SK-N-MC (cell line): ENCODE results near the gene CABP2.

Experiments used
- DNase-seq: peaks from one replicate; pipeline ENCODE4 v3.0.0-alpha.2; 2011; ENCODE audit warnings: low read depth, low spot score
- H3K27ac ChIP-seq: fragments of 200-600 bp; sonication (generic); 2 replicates; pipeline ENCODE4 v1.5.1; 2016; ENCODE audit warnings: mixed run types
- H3K36me3 ChIP-seq: fragments of 200-600 bp; sonication (generic); 2 replicates; pipeline ENCODE4 v1.6.1; 2017; ENCODE audit warnings: antibody characterized with exemption, low read length, mixed read lengths; ENCODE audit not compliant: insufficient read depth
- H3K4me3 ChIP-seq: fragments of 200-600 bp; sonication (generic); 2 replicates; pipeline ENCODE4 v1.5.1; 2016
- H3K9ac ChIP-seq: fragments of 200-600 bp; sonication (generic); 2 replicates; pipeline ENCODE4 v1.8.0; 2017; ENCODE audit warnings: mixed run types, mixed read lengths; ENCODE audit not compliant: insufficient read length
- H3K9me3 ChIP-seq: fragments of 200-600 bp; sonication (generic); 2 replicates; pipeline ENCODE4 v1.6.1; 2017; ENCODE audit warnings: low read depth, mild to moderate bottlenecking, antibody characterized with exemption, low read length, moderate library complexity, mixed read lengths
- EZH2 ChIP-seq: fragments of 200-600 bp; sonication (generic); IDR thresholded peaks from one replicate; pipeline ENCODE4 v1.6.1; 2017; ENCODE audit warnings: antibody characterized with exemption
- FOXP2 ChIP-seq: optimal IDR thresholded peaks from 2 replicates; pipeline ENCODE3; 2011; ENCODE audit warnings: mild to moderate bottlenecking, moderate library complexity; ENCODE audit not compliant: insufficient read depth; ENCODE audit errors: extremely low read length, control extremely low read depth
- POLR2AphosphoS5 ChIP-seq: IDR thresholded peaks from 2 replicates; pipeline ENCODE4 v1.6.1; 2012; ENCODE audit warnings: mild to moderate bottlenecking, low read depth, low read length, borderline replicate concordance

The CABP2 gene

DNA sequence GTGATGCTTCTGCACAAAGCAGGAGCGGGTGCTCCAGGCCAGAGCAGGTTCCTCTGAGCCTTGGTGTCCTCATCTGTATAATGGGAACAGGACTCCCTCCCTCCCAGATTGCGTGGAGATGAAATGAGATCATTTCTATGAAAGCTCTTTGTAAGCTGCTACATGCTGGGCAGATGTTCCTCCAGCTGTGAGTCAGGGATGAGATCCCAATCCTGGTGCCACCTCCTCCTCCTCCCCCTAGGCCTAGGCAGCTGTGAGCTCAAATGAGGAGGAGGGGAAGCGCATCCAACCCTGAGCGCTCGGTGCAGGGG lies 7.0 kb upstream of the CABP2 start:
- no peak for DNase-seq
- H3K9me3 ChIP-seq, result peaks cover 7% of the 10 kb centered on the region; the same call in 1 of the 2 replicates
- H3K27ac ChIP-seq, result no peak overlapping the region
- no peak overlapping the region for H3K4me3 ChIP-seq
- no peak overlapping the region for H3K9ac ChIP-seq
- H3K36me3 ChIP-seq, result no peaks in the 10 kb centered on the region
- TF ChIP-seq FOXP2 (no peak), POLR2AphosphoS5 (no peak), EZH2 (no peak)

- Histone ChIP-seq H3K36me3 (no peaks in the 10 kb centered on the region), H3K9ac (no peak overlapping the region), H3K27ac (no peak overlapping the region), H3K9me3 (no peaks in the 10 kb centered on the region; the same call in 1 of the 2 replicates), H3K4me3 (no peak overlapping the region)
- TF ChIP-seq POLR2AphosphoS5 (no peak), FOXP2 (no peak), EZH2 (no peak)
- no peak for DNase-seq
Observed at GRCh38 chr11:67528376-67528775, 5.1 kb upstream of the CABP2 start.

GRCh38 chr11:67525275-67525976 lies 2.2 kb upstream of the CABP2 start:
- no peak overlapping the region for H3K27ac ChIP-seq
- no peak overlapping the region for H3K4me3 ChIP-seq
- no peak for DNase-seq
- TF ChIP-seq POLR2AphosphoS5 (no peak), EZH2 (no peak), FOXP2 (no peak)
- H3K9ac ChIP-seq, result no peak overlapping the region
- H3K36me3 ChIP-seq, result no peaks in the 10 kb centered on the region
- H3K9me3 ChIP-seq, result no peaks in the 10 kb centered on the region

DNA sequence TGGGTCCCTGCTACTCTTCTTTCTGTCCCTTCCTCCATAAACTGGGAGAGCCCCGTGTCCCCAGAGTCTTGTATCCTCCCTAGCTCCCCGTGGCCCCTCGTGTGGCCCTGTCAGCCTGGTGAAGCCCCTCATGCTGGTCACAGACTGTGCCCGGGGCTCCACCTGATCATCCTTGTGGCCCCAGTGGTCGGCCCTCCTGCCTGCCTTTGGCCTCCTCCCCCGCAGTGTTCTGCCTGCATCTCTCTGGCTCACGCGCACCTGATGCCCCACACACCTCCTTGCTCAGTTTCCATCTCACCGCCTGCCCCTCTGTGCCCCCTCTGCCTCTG lies 1.2 kb upstream of the CABP2 start:
- Histone ChIP-seq H3K4me3 (no peak overlapping the region), H3K27ac (no peak overlapping the region), H3K9me3 (no peaks in the 10 kb centered on the region), H3K36me3 (no peaks in the 10 kb centered on the region), H3K9ac (no peak overlapping the region)
- TF ChIP-seq POLR2AphosphoS5 (no peak), EZH2 (no peak)
- no peak for DNase-seq

- Histone ChIP-seq H3K36me3 (no peaks in the 10 kb centered on the region), H3K27ac (no peak overlapping the region), H3K9ac (no peak overlapping the region), H3K9me3 (no peaks in the 10 kb centered on the region), H3K4me3 (no peak overlapping the region)
- no peak for TF ChIP-seq POLR2AphosphoS5
- TF ChIP-seq FOXP2, result no peak
- no peak for TF ChIP-seq EZH2
- DNase-seq, result no peak
Observed at GRCh38 chr11:67523556-67524479, 572 bp upstream of the CABP2 start.

DNA sequence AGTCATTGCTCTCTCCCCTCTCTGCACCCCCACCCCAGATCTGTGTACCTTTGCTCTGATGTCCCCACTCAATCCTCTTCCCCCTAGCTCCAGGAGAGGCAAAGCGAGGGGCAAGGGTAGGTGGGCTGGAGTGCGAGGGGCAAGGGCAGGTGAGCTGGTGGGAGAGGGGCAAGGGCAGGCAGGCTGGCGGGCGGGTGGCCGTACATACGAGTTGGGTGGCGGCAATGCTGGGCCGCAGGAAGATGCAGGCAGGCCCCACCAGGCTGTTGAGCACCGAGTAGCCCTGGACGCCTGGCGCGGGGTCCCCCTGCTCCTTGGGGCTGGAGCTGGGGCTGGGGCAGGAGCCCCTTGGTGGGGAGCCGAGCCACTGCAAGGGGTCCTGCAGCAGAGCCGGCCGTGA lies 908 bp downstream of the CABP2 start:
- no peaks in the 10 kb centered on the region for H3K9me3 ChIP-seq
- no peak for TF ChIP-seq FOXP2
- TF ChIP-seq POLR2AphosphoS5, result no peak
- TF ChIP-seq EZH2, result no peak
- no peak overlapping the region for H3K27ac ChIP-seq
- H3K4me3 ChIP-seq, result no peak overlapping the region
- DNase-seq, result no peak
- H3K9ac ChIP-seq, result no peak overlapping the region
- no peaks in the 10 kb centered on the region for H3K36me3 ChIP-seq

GRCh38 chr11:67521924-67522323 lies 1.3 kb downstream of the CABP2 start:
- no peak for DNase-seq
- no peaks in the 10 kb centered on the region for H3K9me3 ChIP-seq
- no peak overlapping the region for H3K4me3 ChIP-seq
- no peaks in the 10 kb centered on the region for H3K36me3 ChIP-seq
- H3K27ac ChIP-seq, result no peak overlapping the region
- no peak for TF ChIP-seq FOXP2
- TF ChIP-seq EZH2, result no peak
- no peak for TF ChIP-seq POLR2AphosphoS5
- H3K9ac ChIP-seq, result no peak overlapping the region

DNA sequence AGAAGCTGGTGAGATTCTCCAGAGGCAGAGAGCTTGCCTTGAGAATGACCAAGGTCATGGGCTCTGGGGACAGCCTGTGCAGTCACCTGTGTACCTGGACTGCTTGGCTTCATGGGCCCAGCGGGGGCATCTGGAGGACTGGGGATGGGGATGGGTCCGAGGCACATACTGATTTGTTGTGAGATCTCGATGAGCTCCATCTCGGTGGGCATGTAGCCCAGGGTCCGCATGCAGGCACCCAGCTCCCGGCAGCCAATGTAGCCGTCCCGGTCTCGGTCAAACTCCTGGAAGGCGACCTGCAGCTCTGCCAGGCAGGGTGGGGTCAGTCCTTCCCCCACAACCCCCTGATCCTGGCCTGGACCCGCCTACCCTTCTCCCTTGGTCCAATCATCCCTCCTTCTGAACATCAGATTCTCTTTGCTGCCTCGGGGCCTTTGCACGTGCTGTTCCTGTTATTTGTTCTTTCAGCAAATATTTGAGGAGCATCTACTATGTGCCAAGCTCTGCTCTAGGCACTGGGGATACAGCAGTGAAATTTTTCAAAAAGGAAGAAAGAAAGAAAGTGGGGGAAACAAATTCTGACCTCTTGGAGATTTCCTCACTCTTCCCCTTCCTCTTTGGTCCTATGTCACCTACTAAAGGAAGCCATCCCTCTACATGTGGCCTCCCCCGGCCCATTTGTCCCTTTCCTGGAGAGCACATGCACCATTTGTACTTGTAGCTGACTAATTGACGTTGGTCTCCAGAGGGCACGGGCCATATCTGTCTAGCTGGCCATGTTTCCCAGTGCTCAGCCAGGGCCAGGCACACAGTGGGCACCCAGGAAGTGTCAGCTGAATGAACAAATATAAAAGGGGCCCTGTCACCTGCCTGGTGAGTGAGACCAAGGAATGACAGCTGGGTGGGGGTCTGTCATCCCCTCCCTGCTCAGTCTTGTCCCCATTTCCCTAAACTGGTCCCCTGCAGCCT lies 2.1 kb downstream of the CABP2 start:
- H3K9me3 ChIP-seq, result no peaks in the 10 kb centered on the region
- DNase-seq, result no peak
- TF ChIP-seq POLR2AphosphoS5, result no peak
- no peak for TF ChIP-seq FOXP2
- TF ChIP-seq EZH2, result no peak
- H3K36me3 ChIP-seq, result no peaks in the 10 kb centered on the region
- H3K9ac ChIP-seq, result no peak overlapping the region
- H3K4me3 ChIP-seq, result no peak overlapping the region
- no peak overlapping the region for H3K27ac ChIP-seq
